ENCODE measurements around the gene SHKBP1.
A peak's percentile ranks its signal among the peaks of the same experiment; 100 is the strongest.
"Not testable (repeated sequence)": the region's sequence is repeated elsewhere in the genome, so short reads cannot be mapped to it uniquely, and the experiment has no call there.

Gene SHKBP1

GRCh38 chr19:40576585-40577451 lies at the start of gene SHKBP1:
Gene SHKBP1 (plus strand): TSS chr19:40576873. CDS start chr19:40576900, 27 bp downstream.
- peak; percentile 87 for DNase-seq

- DNase-seq = no peak
Measured at GRCh38 chr19:40528078-40528477, 48.6 kb upstream of the SHKBP1 start.

- no peak for DNase-seq
Measured at GRCh38 chr19:40528533-40529092, 48.1 kb upstream of the SHKBP1 start.

GRCh38 chr19:40529093-40529954 lies 47.3 kb upstream of the SHKBP1 start:
- peak; percentile 82 for DNase-seq

- DNase-seq = no peak
Measured at GRCh38 chr19:40530091-40530901, 46.4 kb upstream of the SHKBP1 start.

GRCh38 chr19:40533508-40533907 lies 43.2 kb upstream of the SHKBP1 start:
- no peak for DNase-seq

- DNase-seq = no peak
Measured at GRCh38 chr19:40534148-40534547, 42.5 kb upstream of the SHKBP1 start.

GRCh38 chr19:40539070-40539469 lies 37.6 kb upstream of the SHKBP1 start:
- DNase-seq = no peak

GRCh38 chr19:40542202-40542859 lies 34.3 kb upstream of the SHKBP1 start:
- peak; percentile 77 for DNase-seq

- DNase-seq = no peak
Measured at GRCh38 chr19:40543029-40543597, 33.6 kb upstream of the SHKBP1 start.

- DNase-seq = not testable (repeated sequence)
Measured at GRCh38 chr19:40546153-40546841, 30.4 kb upstream of the SHKBP1 start.

- not testable (repeated sequence) for DNase-seq
Measured at GRCh38 chr19:40547190-40547589, 29.5 kb upstream of the SHKBP1 start.

GRCh38 chr19:40547836-40548235 lies 28.8 kb upstream of the SHKBP1 start:
- no peak for DNase-seq

- DNase-seq = no peak
Measured at GRCh38 chr19:40549007-40549708, 27.5 kb upstream of the SHKBP1 start.

GRCh38 chr19:40550951-40551350 lies 25.7 kb upstream of the SHKBP1 start:
- no peak for DNase-seq

GRCh38 chr19:40552848-40553247 lies 23.8 kb upstream of the SHKBP1 start:
- no peak for DNase-seq

GRCh38 chr19:40553885-40554857 lies 22.5 kb upstream of the SHKBP1 start:
- DNase-seq = no peak

- DNase-seq = no peak
Measured at GRCh38 chr19:40555978-40556689, 20.5 kb upstream of the SHKBP1 start.
